GM19240 (cell line): ENCODE measurements around the gene ZMYM3.
"Not testable (repeated sequence)": the region's sequence is repeated elsewhere in the genome, so short reads cannot be mapped to it uniquely, and the experiment has no call there.

Experiments used
- DNase-seq: peaks from one replicate; pipeline ENCODE4 v3.0.0; 2011; ENCODE audit warnings: low spot score; ENCODE audit not compliant: insufficient read length

ZMYM3 gene

GRCh38 chrX:71254092-71254963 is at the start of gene ZMYM3:
ZMYM3 (minus strand) TSS chrX:71254140; CDS start chrX:71253255, 885 bp downstream.
- peak; percentile 71 for DNase-seq

- DNase-seq: no peak
These were observed 48.7 kb upstream of the ZMYM3 start for GRCh38 chrX:71302461-71303213.

GRCh38 chrX:71301195-71301924 is 47.4 kb upstream of the ZMYM3 start, which contains the start of gene ITGB1BP2:
ITGB1BP2 (plus strand) TSS chrX:71301750; CDS start chrX:71301807, 57 bp downstream.
- no peak for DNase-seq

GRCh38 chrX:71300495-71300894 is 46.6 kb upstream of the ZMYM3 start:
- not testable (repeated sequence) for DNase-seq

GRCh38 chrX:71300064-71300463 is 46.1 kb upstream of the ZMYM3 start:
- not testable (repeated sequence) for DNase-seq

- no peak for DNase-seq
These were observed 44.2 kb upstream of the ZMYM3 start for GRCh38 chrX:71298119-71298518.

GRCh38 chrX:71296806-71297205 is 42.9 kb upstream of the ZMYM3 start:
- DNase-seq: no peak

- no peak for DNase-seq
These were observed 38.9 kb upstream of the ZMYM3 start for GRCh38 chrX:71292669-71293365.

- no peak for DNase-seq
These were observed 37.4 kb upstream of the ZMYM3 start for GRCh38 chrX:71291381-71291780.

GRCh38 chrX:71285929-71286328 is 32.0 kb upstream of the ZMYM3 start:
- no peak for DNase-seq

GRCh38 chrX:71283403-71284143 is 29.6 kb upstream of the ZMYM3 start, which contains the start of gene NONO:
NONO (plus strand) TSS chrX:71283635; CDS start chrX:71290638, 7,003 bp downstream.
- DNase-seq: peak; percentile 34

- no peak for DNase-seq
These were observed 28.8 kb upstream of the ZMYM3 start for GRCh38 chrX:71282514-71283402.

GRCh38 chrX:71281300-71281699 is 27.4 kb upstream of the ZMYM3 start:
- DNase-seq: not testable (repeated sequence)

GRCh38 chrX:71272313-71272712 is 18.4 kb upstream of the ZMYM3 start:
- DNase-seq: not testable (repeated sequence)

- DNase-seq: no peak
These were observed 16.0 kb upstream of the ZMYM3 start for GRCh38 chrX:71269801-71270395.

- not testable (repeated sequence) for DNase-seq
These were observed 14.7 kb upstream of the ZMYM3 start for GRCh38 chrX:71268624-71269023.

- no peak for DNase-seq
These were observed 2.9 kb upstream of the ZMYM3 start for GRCh38 chrX:71256856-71257255.

- DNase-seq: no peak
These were observed 2.1 kb upstream of the ZMYM3 start for GRCh38 chrX:71256051-71256450.
